22Rv1 (cell line): Measurements from ENCODE around the gene PLA2G5.

Source experiments
- ZFX ChIP-seq: fragments of 450-650 bp; IDR thresholded peaks from 2 replicates; pipeline ENCODE4 v1.6.1; 2017; ENCODE audit warnings: antibody characterized with exemption, borderline replicate concordance
- TF ChIP-seq, protein P1 (sequence below): fragments of 450-650 bp; IDR thresholded peaks from 2 replicates; pipeline ENCODE4 v1.5.1; 2017; ENCODE audit warnings: mild to moderate bottlenecking

DNA sequence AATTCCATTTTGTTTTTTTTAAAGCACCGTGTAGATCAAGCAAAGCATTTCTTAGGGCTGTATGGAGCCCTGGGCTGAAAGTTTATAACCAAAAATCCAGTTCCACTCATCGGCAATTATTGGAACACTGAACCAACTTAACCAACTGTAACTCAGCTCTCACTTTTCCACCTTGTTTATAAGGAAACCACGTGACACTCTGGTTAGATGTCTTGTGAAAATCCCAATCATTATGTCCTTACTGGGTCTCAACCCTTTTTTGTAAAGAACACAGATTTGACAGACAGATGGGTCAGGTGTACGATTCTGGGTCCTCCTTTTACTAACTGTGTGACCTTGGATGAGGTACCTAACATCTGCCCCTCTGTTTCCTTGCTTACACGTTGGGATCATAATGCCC is 6.2 kb downstream of the PLA2G5 start:
- TF ChIP-seq, protein P1, sequence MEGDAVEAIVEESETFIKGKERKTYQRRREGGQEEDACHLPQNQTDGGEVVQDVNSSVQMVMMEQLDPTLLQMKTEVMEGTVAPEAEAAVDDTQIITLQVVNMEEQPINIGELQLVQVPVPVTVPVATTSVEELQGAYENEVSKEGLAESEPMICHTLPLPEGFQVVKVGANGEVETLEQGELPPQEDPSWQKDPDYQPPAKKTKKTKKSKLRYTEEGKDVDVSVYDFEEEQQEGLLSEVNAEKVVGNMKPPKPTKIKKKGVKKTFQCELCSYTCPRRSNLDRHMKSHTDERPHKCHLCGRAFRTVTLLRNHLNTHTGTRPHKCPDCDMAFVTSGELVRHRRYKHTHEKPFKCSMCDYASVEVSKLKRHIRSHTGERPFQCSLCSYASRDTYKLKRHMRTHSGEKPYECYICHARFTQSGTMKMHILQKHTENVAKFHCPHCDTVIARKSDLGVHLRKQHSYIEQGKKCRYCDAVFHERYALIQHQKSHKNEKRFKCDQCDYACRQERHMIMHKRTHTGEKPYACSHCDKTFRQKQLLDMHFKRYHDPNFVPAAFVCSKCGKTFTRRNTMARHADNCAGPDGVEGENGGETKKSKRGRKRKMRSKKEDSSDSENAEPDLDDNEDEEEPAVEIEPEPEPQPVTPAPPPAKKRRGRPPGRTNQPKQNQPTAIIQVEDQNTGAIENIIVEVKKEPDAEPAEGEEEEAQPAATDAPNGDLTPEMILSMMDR, result no peak
- TF ChIP-seq ZFX, result no peak
